ENCODE results near the gene COPG2.

DNA sequence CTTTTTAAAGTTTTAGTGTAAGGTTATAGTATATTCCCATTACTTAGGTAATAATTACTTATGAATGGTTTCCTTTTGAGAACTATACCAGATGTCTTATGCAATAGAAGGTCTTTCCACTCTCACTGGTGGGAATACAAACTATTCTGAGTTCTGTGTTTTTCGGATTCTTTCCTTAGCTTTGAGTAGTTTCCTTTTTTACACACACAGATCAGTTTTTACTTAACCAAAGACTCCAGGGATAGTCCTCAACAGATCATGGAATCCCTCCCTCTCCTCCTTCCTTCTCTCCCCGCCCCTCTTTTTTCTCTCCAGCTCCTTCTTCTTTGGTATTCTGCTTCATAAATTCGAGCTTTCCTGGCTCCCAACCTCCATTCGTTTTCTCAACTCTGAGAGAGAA, 13.3 kb downstream of the COPG2 start:
- TF ChIP-seq, protein P1, sequence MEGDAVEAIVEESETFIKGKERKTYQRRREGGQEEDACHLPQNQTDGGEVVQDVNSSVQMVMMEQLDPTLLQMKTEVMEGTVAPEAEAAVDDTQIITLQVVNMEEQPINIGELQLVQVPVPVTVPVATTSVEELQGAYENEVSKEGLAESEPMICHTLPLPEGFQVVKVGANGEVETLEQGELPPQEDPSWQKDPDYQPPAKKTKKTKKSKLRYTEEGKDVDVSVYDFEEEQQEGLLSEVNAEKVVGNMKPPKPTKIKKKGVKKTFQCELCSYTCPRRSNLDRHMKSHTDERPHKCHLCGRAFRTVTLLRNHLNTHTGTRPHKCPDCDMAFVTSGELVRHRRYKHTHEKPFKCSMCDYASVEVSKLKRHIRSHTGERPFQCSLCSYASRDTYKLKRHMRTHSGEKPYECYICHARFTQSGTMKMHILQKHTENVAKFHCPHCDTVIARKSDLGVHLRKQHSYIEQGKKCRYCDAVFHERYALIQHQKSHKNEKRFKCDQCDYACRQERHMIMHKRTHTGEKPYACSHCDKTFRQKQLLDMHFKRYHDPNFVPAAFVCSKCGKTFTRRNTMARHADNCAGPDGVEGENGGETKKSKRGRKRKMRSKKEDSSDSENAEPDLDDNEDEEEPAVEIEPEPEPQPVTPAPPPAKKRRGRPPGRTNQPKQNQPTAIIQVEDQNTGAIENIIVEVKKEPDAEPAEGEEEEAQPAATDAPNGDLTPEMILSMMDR (IDR thresholded peaks at IDR 0.05): no peak
- TF ChIP-seq SIN3A (IDR thresholded peaks at IDR 0.05; ENCODE audit: borderline replicate concordance, insufficient read depth, low read depth, low read length): no peak

Measured in Panc1 (cell line).